Mucosa of stomach (tissue), 1 donor: Measurements from ENCODE around the gene CHST6.
"Not testable (repeated sequence)": the region's sequence is repeated elsewhere in the genome, so short reads cannot be mapped to it uniquely, and the experiment has no call there.

Source experiments
- H3K27me3 ChIP-seq: one replicate; pipeline ENCODE4 v1.7.0; 2013; ENCODE audit warnings: mild to moderate bottlenecking, low read length; ENCODE audit not compliant: control insufficient read depth, insufficient read depth
- H3K36me3 ChIP-seq: one replicate; pipeline ENCODE4 v1.7.0; 2013; ENCODE audit warnings: low read length; ENCODE audit not compliant: control insufficient read depth, insufficient read depth
- H3K4me1 ChIP-seq: one replicate; pipeline ENCODE4 v1.7.0; 2013; ENCODE audit warnings: mild to moderate bottlenecking, low read length; ENCODE audit not compliant: control insufficient read depth, insufficient read depth
- H3K4me3 ChIP-seq: one replicate; pipeline ENCODE4 v1.7.0; 2013; ENCODE audit warnings: low read length
- H3K9ac ChIP-seq: one replicate; pipeline ENCODE4 v1.7.0; 2013; ENCODE audit warnings: mild to moderate bottlenecking, low read length, moderate library complexity
- H3K9me3 ChIP-seq: one replicate; pipeline ENCODE4 v1.7.0; 2013; ENCODE audit warnings: mild to moderate bottlenecking, low read length, moderate library complexity; ENCODE audit not compliant: control insufficient read depth
- donor health status: Pancreatic carcinoma.

Gene CHST6

DNA sequence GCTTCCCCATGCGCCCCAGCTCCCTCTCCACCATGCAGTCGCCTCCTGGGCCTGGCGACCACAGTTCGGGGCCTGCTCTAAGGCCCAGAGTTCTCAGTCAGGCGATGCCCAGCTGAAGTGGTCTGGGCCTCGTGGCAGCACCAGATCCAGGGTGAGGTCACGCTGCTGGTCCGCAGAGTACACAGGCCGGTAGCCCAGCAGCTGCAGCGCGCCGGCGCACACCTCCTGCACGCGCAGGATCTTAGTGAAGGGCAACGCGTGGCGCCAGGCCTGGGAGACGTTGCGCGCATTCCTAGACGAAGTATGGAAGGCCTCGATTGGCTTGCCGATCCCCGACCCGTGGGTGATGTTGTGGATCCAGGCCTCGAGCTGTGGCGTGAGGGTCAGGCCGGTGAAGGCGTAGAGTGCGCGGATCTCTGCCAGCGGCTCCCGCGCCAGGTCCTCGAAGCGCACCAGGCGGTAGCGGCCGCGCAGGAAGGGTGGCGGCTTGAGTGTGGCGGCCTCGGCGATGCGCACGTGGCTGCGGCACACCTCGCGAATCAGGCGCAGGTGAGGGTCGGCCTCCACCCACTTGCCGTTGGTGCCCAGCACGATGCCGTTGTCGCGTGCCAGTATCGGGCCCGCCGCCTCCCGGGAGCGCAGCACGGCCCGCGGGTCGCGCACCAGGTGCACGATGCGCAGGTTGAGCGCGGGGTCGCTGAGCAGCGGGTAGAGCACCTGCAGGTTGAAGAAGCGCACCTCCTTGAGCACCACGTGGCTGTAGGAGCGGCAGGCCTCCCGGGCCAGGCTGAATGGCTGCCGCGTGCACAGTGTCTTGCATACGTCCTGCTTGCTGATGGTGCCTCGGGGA, 34.0 kb upstream of the CHST6 start:
- no peak overlapping the region for H3K4me3 ChIP-seq
- no peaks in the 10 kb centered on the region for H3K36me3 ChIP-seq
- peaks cover 9% of the 10 kb centered on the region for H3K4me1 ChIP-seq
- no peaks in the 10 kb centered on the region for H3K27me3 ChIP-seq
- H3K9me3 ChIP-seq = no peaks in the 10 kb centered on the region
- no peak overlapping the region for H3K9ac ChIP-seq

DNA sequence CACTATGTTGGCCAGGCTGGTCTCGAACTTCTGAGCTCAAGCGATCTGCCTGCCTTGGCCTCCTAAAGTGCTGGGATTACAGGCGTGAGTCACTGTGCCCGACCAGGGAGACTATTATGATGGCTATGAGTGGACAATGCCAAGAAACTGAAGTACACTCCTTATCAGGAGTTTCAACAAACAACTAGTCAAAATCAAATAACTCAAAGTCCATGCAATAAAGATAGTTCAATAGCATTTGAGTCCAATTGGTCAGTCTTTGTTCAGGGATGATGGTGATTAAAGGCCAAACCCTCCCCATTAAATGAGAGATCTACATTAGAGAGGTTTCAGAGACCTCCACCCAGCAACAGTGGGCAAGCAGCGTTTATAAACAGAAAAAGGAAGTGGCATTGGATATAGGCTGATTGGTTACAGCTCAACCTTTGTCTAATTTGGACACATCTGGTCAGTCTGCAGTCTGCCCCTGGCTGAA, 32.6 kb upstream of the CHST6 start:
- Histone ChIP-seq H3K4me1 (peaks cover 9% of the 10 kb centered on the region), H3K4me3 (no peak overlapping the region), H3K9ac (no peak overlapping the region), H3K36me3 (no peaks in the 10 kb centered on the region), H3K27me3 (no peaks in the 10 kb centered on the region), H3K9me3 (no peaks in the 10 kb centered on the region)

GRCh38 chr16:75526032-75526790, 31.0 kb upstream of the CHST6 start:
- Histone ChIP-seq H3K9me3 (no peaks in the 10 kb centered on the region), H3K4me3 (no peak overlapping the region), H3K9ac (no peak overlapping the region), H3K27me3 (no peaks in the 10 kb centered on the region), H3K36me3 (no peaks in the 10 kb centered on the region), H3K4me1 (peaks cover 9% of the 10 kb centered on the region)

- Histone ChIP-seq H3K9ac (no peak overlapping the region), H3K9me3 (no peaks in the 10 kb centered on the region), H3K4me3 (no peak overlapping the region), H3K4me1 (peaks cover 8% of the 10 kb centered on the region), H3K27me3 (no peaks in the 10 kb centered on the region), H3K36me3 (no peaks in the 10 kb centered on the region)
Measured at GRCh38 chr16:75519175-75519574, 23.9 kb upstream of the CHST6 start.

- peak overlapping the region; percentile 71 for H3K9ac ChIP-seq
- not testable (repeated sequence) for H3K9me3 ChIP-seq, H3K27me3 ChIP-seq, H3K36me3 ChIP-seq, H3K4me1 ChIP-seq
- H3K4me3 ChIP-seq = peak overlapping the region; percentile 11
Measured at GRCh38 chr16:75516189-75516966, 21.1 kb upstream of the CHST6 start.

- Histone ChIP-seq H3K4me3 (no peak overlapping the region), H3K27me3 (no peaks in the 10 kb centered on the region), H3K36me3 (no peaks in the 10 kb centered on the region), H3K9ac (no peak overlapping the region), H3K9me3 (no peaks in the 10 kb centered on the region), H3K4me1 (peaks cover 11% of the 10 kb centered on the region)
Measured at GRCh38 chr16:75514296-75514695, 19.1 kb upstream of the CHST6 start.

DNA sequence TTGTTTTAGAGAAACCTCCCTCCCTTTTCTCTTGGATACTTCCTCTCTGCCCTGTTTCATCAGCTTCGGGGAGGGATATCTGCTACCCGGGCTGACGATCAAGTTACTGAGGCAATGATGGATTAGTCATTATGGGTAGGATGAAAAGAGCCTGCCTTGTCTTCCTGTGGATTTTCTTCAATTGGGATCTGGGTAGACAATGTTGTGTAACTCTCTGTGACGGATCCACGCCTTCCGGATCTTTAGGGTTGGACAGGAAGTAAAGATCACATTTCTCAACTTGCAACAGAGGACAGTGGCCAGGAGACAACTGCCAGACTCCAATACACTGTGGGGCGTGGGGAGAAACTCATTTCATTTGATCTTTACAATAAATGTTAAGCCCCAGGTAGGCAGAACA, 11.3 kb upstream of the CHST6 start:
- Histone ChIP-seq H3K9me3 (no peaks in the 10 kb centered on the region), H3K27me3 (no peaks in the 10 kb centered on the region), H3K4me3 (no peak overlapping the region), H3K9ac (no peak overlapping the region), H3K4me1 (peaks cover 6% of the 10 kb centered on the region), H3K36me3 (no peaks in the 10 kb centered on the region)

GRCh38 chr16:75506107-75506506, 10.9 kb upstream of the CHST6 start:
- H3K9me3 ChIP-seq = no peaks in the 10 kb centered on the region
- no peaks in the 10 kb centered on the region for H3K36me3 ChIP-seq
- H3K9ac ChIP-seq = no peak overlapping the region
- H3K4me3 ChIP-seq = no peak overlapping the region
- H3K4me1 ChIP-seq = peaks cover 6% of the 10 kb centered on the region
- no peaks in the 10 kb centered on the region for H3K27me3 ChIP-seq

GRCh38 chr16:75503801-75504200, 8.6 kb upstream of the CHST6 start:
- Histone ChIP-seq H3K9ac (no peak overlapping the region), H3K36me3 (no peaks in the 10 kb centered on the region), H3K27me3 (no peaks in the 10 kb centered on the region), H3K4me1 (no peaks in the 10 kb centered on the region), H3K9me3 (no peaks in the 10 kb centered on the region), H3K4me3 (no peak overlapping the region)

GRCh38 chr16:75502916-75503605, 7.8 kb upstream of the CHST6 start:
- Histone ChIP-seq H3K36me3 (no peaks in the 10 kb centered on the region), H3K27me3 (no peaks in the 10 kb centered on the region), H3K9me3 (no peaks in the 10 kb centered on the region), H3K4me3 (no peak overlapping the region), H3K4me1 (no peaks in the 10 kb centered on the region), H3K9ac (no peak overlapping the region)

- not testable (repeated sequence) for H3K36me3 ChIP-seq, H3K27me3 ChIP-seq, H3K9ac ChIP-seq, H3K4me1 ChIP-seq, H3K4me3 ChIP-seq, H3K9me3 ChIP-seq
Measured at GRCh38 chr16:75501820-75502219, 6.6 kb upstream of the CHST6 start.
